ENCODE results near the gene HEYL.

Gene HEYL

DNA sequence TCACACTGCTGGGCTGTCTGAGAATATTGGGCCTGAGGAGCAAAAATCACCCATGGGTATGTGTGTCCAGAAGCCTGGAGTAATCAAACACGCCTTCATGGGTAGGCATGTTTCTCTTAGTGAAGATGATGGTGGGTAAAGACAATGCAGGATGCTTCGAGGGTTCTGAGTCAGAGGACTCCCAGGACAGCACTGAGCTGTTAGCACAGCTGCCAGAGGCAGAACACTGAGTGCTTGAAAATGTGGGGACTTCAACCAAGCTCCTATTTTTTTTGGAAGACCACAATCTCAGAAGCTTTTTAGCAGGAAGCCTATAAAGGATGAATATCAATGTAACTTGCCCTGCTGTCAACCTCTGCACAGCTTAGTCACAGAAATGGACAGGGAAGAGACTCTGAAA, 40.4 kb upstream of the HEYL start:
- Histone ChIP-seq H3K4me1 (no peaks in the 10 kb centered on the region), H3K27ac (no peak overlapping the region), H2AFZ (no peak overlapping the region), H3K27me3 (ENCODE audit: control insufficient read depth, insufficient read depth, low read length) (no peaks in the 10 kb centered on the region), H3K79me2 (no peaks in the 10 kb centered on the region), H3K9ac (no peak overlapping the region), H3K36me3 (ENCODE audit: control insufficient read depth, insufficient read depth, low read length) (no peaks in the 10 kb centered on the region), H3K4me3 (ENCODE audit: low read depth, low read length) (no peak overlapping the region), H3K9me3 (ENCODE audit: control insufficient read depth, low read length) (no peaks in the 10 kb centered on the region), H3K4me2 (ENCODE audit: low read length) (no peak overlapping the region)
- TF ChIP-seq, protein P1, sequence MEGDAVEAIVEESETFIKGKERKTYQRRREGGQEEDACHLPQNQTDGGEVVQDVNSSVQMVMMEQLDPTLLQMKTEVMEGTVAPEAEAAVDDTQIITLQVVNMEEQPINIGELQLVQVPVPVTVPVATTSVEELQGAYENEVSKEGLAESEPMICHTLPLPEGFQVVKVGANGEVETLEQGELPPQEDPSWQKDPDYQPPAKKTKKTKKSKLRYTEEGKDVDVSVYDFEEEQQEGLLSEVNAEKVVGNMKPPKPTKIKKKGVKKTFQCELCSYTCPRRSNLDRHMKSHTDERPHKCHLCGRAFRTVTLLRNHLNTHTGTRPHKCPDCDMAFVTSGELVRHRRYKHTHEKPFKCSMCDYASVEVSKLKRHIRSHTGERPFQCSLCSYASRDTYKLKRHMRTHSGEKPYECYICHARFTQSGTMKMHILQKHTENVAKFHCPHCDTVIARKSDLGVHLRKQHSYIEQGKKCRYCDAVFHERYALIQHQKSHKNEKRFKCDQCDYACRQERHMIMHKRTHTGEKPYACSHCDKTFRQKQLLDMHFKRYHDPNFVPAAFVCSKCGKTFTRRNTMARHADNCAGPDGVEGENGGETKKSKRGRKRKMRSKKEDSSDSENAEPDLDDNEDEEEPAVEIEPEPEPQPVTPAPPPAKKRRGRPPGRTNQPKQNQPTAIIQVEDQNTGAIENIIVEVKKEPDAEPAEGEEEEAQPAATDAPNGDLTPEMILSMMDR (IDR thresholded peaks at IDR 0.05), result no peak

DNA sequence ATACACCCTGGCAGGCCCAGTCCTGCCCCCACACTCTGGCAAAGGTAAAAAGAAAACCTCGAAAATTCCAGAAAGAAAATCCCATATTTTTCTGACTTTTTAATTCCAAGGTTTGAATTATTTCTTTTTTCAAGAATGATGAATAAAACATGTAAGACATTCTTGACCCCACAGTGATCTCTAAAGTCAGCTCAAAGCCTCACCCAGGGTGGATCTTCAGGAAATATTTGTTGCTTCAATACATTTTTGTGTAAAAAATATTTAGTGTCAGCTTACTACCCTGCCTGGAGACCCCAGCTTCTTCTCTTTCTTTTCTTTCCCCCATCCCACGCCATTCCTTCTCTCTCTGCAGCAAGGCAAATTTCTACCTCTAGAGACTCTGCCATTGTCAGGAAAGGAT, 39.4 kb upstream of the HEYL start:
- Histone ChIP-seq H2AFZ (no peak overlapping the region), H3K27me3 (ENCODE audit: control insufficient read depth, insufficient read depth, low read length) (no peaks in the 10 kb centered on the region)
- TF ChIP-seq, protein P1 (IDR thresholded peaks at IDR 0.05), result no peak

DNA sequence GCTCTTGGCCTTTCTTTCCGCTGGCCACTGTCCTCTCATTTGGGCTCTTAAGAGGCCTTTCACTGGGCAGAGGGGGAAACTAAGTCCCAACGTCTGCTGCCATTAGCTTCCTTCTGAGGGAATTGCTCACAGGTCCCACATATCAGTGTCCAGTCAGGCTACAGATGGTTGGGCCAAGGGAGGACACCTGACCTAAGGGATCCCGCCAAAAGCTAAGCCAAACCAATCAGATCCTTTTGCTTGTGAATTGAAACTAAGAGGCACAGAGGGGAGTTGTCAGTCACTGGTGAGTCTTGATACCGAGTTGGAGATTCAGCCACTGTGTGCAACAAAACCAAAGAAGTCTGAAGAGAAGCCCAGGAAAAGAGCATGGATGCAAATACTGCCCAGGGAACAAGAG, 38.2 kb upstream of the HEYL start:
- no peaks in the 10 kb centered on the region for H3K27me3 ChIP-seq (ENCODE audit: control insufficient read depth, insufficient read depth, low read length)
- H3K4me2 ChIP-seq (ENCODE audit: low read length), result no peak overlapping the region
- no peak overlapping the region for H3K4me3 ChIP-seq (ENCODE audit: low read depth, low read length)
- TF ChIP-seq, protein P1 (IDR thresholded peaks at IDR 0.05), result no peak
- no peaks in the 10 kb centered on the region for H3K9me3 ChIP-seq (ENCODE audit: control insufficient read depth, low read length)
- H3K36me3 ChIP-seq (ENCODE audit: control insufficient read depth, insufficient read depth, low read length), result no peaks in the 10 kb centered on the region
- no peak overlapping the region for H3K9ac ChIP-seq
- no peaks in the 10 kb centered on the region for H3K79me2 ChIP-seq
- no peaks in the 10 kb centered on the region for H3K4me1 ChIP-seq
- no peak overlapping the region for H2AFZ ChIP-seq
- H3K27ac ChIP-seq, result no peak overlapping the region

More for the DNA sequence above, 39.4 kb upstream of the HEYL start:
- no peaks in the 10 kb centered on the region for H3K79me2 ChIP-seq
- no peak overlapping the region for H3K27ac ChIP-seq
- H3K9me3 ChIP-seq (ENCODE audit: control insufficient read depth, low read length), result no peaks in the 10 kb centered on the region
- H3K4me3 ChIP-seq (ENCODE audit: low read depth, low read length), result no peak overlapping the region
- H3K36me3 ChIP-seq (ENCODE audit: control insufficient read depth, insufficient read depth, low read length), result no peaks in the 10 kb centered on the region
- H3K4me1 ChIP-seq, result no peaks in the 10 kb centered on the region
- no peak overlapping the region for H3K4me2 ChIP-seq (ENCODE audit: low read length)
- H3K9ac ChIP-seq, result no peak overlapping the region

DNA sequence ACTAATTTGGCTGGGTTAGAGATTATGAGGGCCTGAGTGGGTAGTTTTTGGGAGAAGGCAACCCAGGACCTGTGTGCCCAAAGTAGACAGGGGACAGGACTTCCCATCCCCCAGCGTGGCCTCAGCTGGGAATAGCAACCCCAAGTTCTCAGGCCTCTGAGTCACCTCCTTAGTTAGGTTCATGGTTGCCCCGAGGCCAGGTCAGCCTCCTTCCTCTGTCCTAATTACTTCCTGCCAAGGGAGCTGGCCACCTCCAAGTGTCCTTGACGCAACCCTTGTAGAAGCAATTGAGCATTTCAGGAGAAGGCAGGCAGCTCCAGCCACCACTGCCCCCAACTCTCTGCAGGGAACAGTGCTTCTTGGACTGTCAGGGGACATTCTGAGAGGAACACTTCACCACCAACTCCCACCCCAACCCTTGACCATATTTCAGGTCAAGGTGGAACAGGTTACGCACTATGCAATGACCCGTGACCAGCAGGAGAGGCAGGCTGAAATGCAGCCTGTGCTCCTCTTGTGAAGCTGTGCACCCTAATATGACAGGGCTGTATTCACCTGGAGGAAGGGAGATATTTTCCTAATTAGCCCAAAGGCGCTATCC, 37.6 kb upstream of the HEYL start:
- Histone ChIP-seq H3K79me2 (no peaks in the 10 kb centered on the region), H2AFZ (no peak overlapping the region), H3K4me2 (ENCODE audit: low read length) (no peak overlapping the region), H3K27me3 (ENCODE audit: control insufficient read depth, insufficient read depth, low read length) (no peaks in the 10 kb centered on the region), H3K9ac (no peak overlapping the region), H3K27ac (no peak overlapping the region), H3K36me3 (ENCODE audit: control insufficient read depth, insufficient read depth, low read length) (no peaks in the 10 kb centered on the region), H3K4me3 (ENCODE audit: low read depth, low read length) (no peak overlapping the region), H3K4me1 (no peaks in the 10 kb centered on the region), H3K9me3 (ENCODE audit: control insufficient read depth, low read length) (no peaks in the 10 kb centered on the region)
- TF ChIP-seq, protein P1 (IDR thresholded peaks at IDR 0.05), result no peak

DNA sequence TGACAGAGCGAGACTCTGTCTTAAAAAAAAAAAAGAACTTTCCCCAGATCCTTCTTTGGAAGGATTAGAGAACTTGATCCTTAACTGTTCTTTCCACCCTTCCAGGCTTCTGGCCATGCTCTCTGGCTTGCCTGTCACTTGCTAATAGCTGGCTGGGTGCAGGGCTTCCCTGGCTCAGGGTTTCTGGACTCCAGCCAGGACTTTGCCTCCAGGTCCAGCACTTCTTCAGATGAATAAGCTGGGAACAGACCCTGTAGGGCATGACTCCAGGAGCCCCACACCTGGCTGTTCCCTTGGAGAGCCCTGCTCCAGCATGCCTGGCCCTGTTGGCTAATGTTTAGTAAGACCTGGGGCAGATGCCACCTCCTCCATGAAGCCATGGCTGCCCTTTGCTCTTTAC, 35.8 kb upstream of the HEYL start:
- no peak overlapping the region for H3K4me3 ChIP-seq (ENCODE audit: low read depth, low read length)
- H2AFZ ChIP-seq, result no peak overlapping the region
- no peaks in the 10 kb centered on the region for H3K4me1 ChIP-seq
- no peaks in the 10 kb centered on the region for H3K27me3 ChIP-seq (ENCODE audit: control insufficient read depth, insufficient read depth, low read length)
- no peaks in the 10 kb centered on the region for H3K79me2 ChIP-seq
- H3K9me3 ChIP-seq (ENCODE audit: control insufficient read depth, low read length), result no peaks in the 10 kb centered on the region
- TF ChIP-seq, protein P1 (IDR thresholded peaks at IDR 0.05), result no peak
- no peak overlapping the region for H3K4me2 ChIP-seq (ENCODE audit: low read length)
- no peak overlapping the region for H3K27ac ChIP-seq
- H3K36me3 ChIP-seq (ENCODE audit: control insufficient read depth, insufficient read depth, low read length), result no peaks in the 10 kb centered on the region
- H3K9ac ChIP-seq, result no peak overlapping the region
